GM10266 (cell line): ENCODE measurements around the gene LDB2.

Experiments used
- DNase-seq: peaks from one replicate; pipeline ENCODE4 v3.0.0; 2012; ENCODE audit errors: extremely low spot score
- CTCF ChIP-seq: IDR thresholded peaks from 2 replicates; pipeline ENCODE4 v1.5.1; 2012; ENCODE audit warnings: mild to moderate bottlenecking, low read depth; ENCODE audit not compliant: control insufficient read depth, insufficient read depth; ENCODE audit errors: missing control alignments

Gene LDB2

GRCh38 chr4:16790508-16790907 lies 107.9 kb downstream of the LDB2 start:
- no peak for DNase-seq
- TF ChIP-seq CTCF, result no peak

- no peak for TF ChIP-seq CTCF
- no peak for DNase-seq
Measured at GRCh38 chr4:16788868-16789267, 109.6 kb downstream of the LDB2 start.

GRCh38 chr4:16785793-16786527 lies 112.5 kb downstream of the LDB2 start:
- no peak for DNase-seq
- TF ChIP-seq CTCF, result no peak

GRCh38 chr4:16783119-16783518 lies 115.3 kb downstream of the LDB2 start:
- no peak for TF ChIP-seq CTCF
- DNase-seq, result no peak

- DNase-seq, result no peak
- no peak for TF ChIP-seq CTCF
Measured at GRCh38 chr4:16779028-16779675, 119.3 kb downstream of the LDB2 start.

- TF ChIP-seq CTCF, result no peak
Measured at GRCh38 chr4:16777726-16778125, 120.7 kb downstream of the LDB2 start.

More at GRCh38 chr4:16777726-16778125, 120.7 kb downstream of the LDB2 start:
- no peak for DNase-seq
